Panc1 (cell line): ENCODE measurements around the gene RNF186. TPM values are rescaled to one million over a fixed set of nuclear protein-coding genes. Genes with fewer than 3 reads are reported as not detected.

Experiments
- ATAC-seq: fragments of 200-7000 bp; cut with Tn5 transposase; 2 replicates; pipeline ENCODE4 v1.9.1; 2020; ENCODE audit warnings: mild to moderate bottlenecking, moderate library complexity
- BruUV-seq: library from RNA; stranded (reverse); fragments of 400-500 nt; replicated peaks from 2 replicates; lab custom pipeline; 2021; lab: Mats Ljungman, UMichigan
- CTCF ChIA-PET: fragments of 300-600 bp; sonication (Branson Sonifier 250); formaldehyde crosslinking; loops from one replicate; lab custom pipeline; 2022; ENCODE audit warnings: antibody characterized with exemption; lab: Charles Lee
- POLR2A ChIA-PET: fragments of 300-600 bp; sonication (Branson Sonifier 250); formaldehyde crosslinking; loops from one replicate; lab custom pipeline; 2022; ENCODE audit warnings: antibody characterized with exemption; lab: Charles Lee
- DNase-seq: peaks from one replicate; pipeline ENCODE4 v3.0.0-alpha.2; 2010; ENCODE audit warnings: low read depth, low spot score
- H3K27ac ChIP-seq: 2 replicates; pipeline ENCODE4 v1.5.1; 2011; ENCODE audit warnings: mild to moderate bottlenecking, low read length, inconsistent platforms
- H3K27me3 ChIP-seq: fragments of 200-500 bp; sonication (Bioruptor generic); 2 replicates; pipeline ENCODE4 v1.6.0; 2014; ENCODE audit warnings: low read length, inconsistent platforms; ENCODE audit not compliant: control insufficient read depth, insufficient read depth
- H3K36me3 ChIP-seq: fragments of 200-500 bp; sonication (Bioruptor generic); 2 replicates; pipeline ENCODE4 v1.5.1; 2014; ENCODE audit warnings: inconsistent platforms, mild to moderate bottlenecking, low read length, moderate library complexity; ENCODE audit not compliant: control insufficient read depth, insufficient read depth
- H3K4me1 ChIP-seq: 2 replicates; pipeline ENCODE4 v1.5.1; 2011; ENCODE audit warnings: inconsistent platforms, mild to moderate bottlenecking, low read length, moderate library complexity; ENCODE audit not compliant: control insufficient read depth, insufficient read depth
- H3K4me3 ChIP-seq, 2 experiments: 2 replicates each; pipeline ENCODE4 v1.5.1; 2011 to 2012; ENCODE audit warnings: low read depth in 2 of 2, low read length in 2 of 2, mild to moderate bottlenecking in 2 of 2, inconsistent platforms in 1 of 2, moderate library complexity in 1 of 2
- H3K9me3 ChIP-seq: fragments of 200-500 bp; sonication (Bioruptor generic); 2 replicates; pipeline ENCODE4 v1.5.1; 2014; ENCODE audit warnings: low read depth, mild to moderate bottlenecking, inconsistent platforms, low read length, moderate library complexity; ENCODE audit not compliant: control insufficient read depth, insufficient read depth
- CTCF ChIP-seq: fragments of 450-650 bp; IDR thresholded peaks from 2 replicates; pipeline ENCODE4 v1.5.1; 2017; ENCODE audit warnings: mild to moderate bottlenecking
- POLR2AphosphoS5 ChIP-seq: IDR thresholded peaks from 2 replicates; pipeline ENCODE4 v1.6.1; 2012; ENCODE audit warnings: mild to moderate bottlenecking, low read depth, low read length, moderate library complexity
- REST ChIP-seq, 2 experiments: IDR thresholded peaks; 2 replicates each; pipeline ENCODE4 v1.6.1; 2011 to 2012; ENCODE audit warnings: low read depth in 2 of 2, control low read depth in 1 of 2, low read length in 1 of 2, mild to moderate bottlenecking in 1 of 2, moderate library complexity in 1 of 2; ENCODE audit not compliant: insufficient read depth in 1 of 2
- SIN3A ChIP-seq: IDR thresholded peaks from 2 replicates; pipeline ENCODE4 v1.6.1; 2012; ENCODE audit warnings: low read depth, mild to moderate bottlenecking, low read length, moderate library complexity, borderline replicate concordance; ENCODE audit not compliant: insufficient read depth
- TCF7L2 ChIP-seq: IDR thresholded peaks from 2 replicates; pipeline ENCODE4 v1.6.1; 2011; ENCODE audit warnings: mild to moderate bottlenecking, low read depth, low read length, inconsistent platforms
- in situ Hi-C: cut with HindIII; loops from 2 replicates; pipeline ENCODE4 v1.10.0; 2016; ENCODE audit warnings: low sequenced_read_pairs, low pct_unique_long_range_greater_than_20kb
- intact Hi-C: fragments of 100-400 bp; cut with micrococcal nuclease; formaldehyde crosslinking; loops from one replicate; pipeline ENCODE4 v1.10.0; 2022; ENCODE audit not compliant: unreplicated experiment
- total RNA-seq: library from RNA; stranded (reverse); gene quantifications from one replicate; pipeline ENCODE4 v1.2.1, GENCODE V29; 2021; ENCODE audit not compliant: unreplicated experiment

Gene RNF186
- total RNA-seq, 1 experiment from 2014 or later = not detected

GRCh38 chr1:19776287-19776686 is 38.8 kb downstream of the RNF186 start:
- Histone ChIP-seq H3K9me3 (no peaks in the 10 kb centered on the region), H3K27me3 (no peaks in the 10 kb centered on the region), H3K27ac (no peak overlapping the region), H3K36me3 (no peaks in the 10 kb centered on the region), H3K4me3 (no peak overlapping the region), H3K4me1 (no peaks in the 10 kb centered on the region)
- POLR2A ChIA-PET = no interaction called here
- intact Hi-C loops = no loop called here
- ATAC-seq = no peak
- no TSS peak for BruUV-seq
- in situ Hi-C loops = no loop called here
- TF ChIP-seq POLR2AphosphoS5 = no peak
- TF ChIP-seq REST (IDR thresholded peaks at IDR 0.05; ENCODE audit: insufficient read depth in 1 of 2, low read depth in 2 of 2, low read length in 1 of 2) = no peak
- no peak for TF ChIP-seq SIN3A
- TF ChIP-seq TCF7L2 = no peak
- TF ChIP-seq CTCF = no peak
- DNase-seq = no peak
- CTCF ChIA-PET = no interaction called here

GRCh38 chr1:19775831-19776230 is 39.3 kb downstream of the RNF186 start:
- intact Hi-C loops (no loop called here), in situ Hi-C loops (no loop called here)
- BruUV-seq = no TSS peak
- POLR2A ChIA-PET = no interaction called here
- Histone ChIP-seq H3K36me3 (no peaks in the 10 kb centered on the region), H3K4me3 (no peak overlapping the region), H3K27me3 (no peaks in the 10 kb centered on the region), H3K27ac (no peak overlapping the region), H3K9me3 (no peaks in the 10 kb centered on the region), H3K4me1 (no peaks in the 10 kb centered on the region)
- CTCF ChIA-PET = no interaction called here
- ATAC-seq (no peak), DNase-seq (no peak)
- TF ChIP-seq REST (IDR thresholded peaks at IDR 0.05; ENCODE audit: insufficient read depth in 1 of 2, low read depth in 2 of 2, low read length in 1 of 2) (no peak), POLR2AphosphoS5 (no peak), SIN3A (no peak), CTCF (no peak), TCF7L2 (no peak)
